GM18499 (cell line): Measurements from ENCODE around the gene DISC1.

Source experiments
- ATAC-seq: cut with Tn5 transposase; IDR thresholded peaks from one replicate; pipeline ENCODE4 v1.9.1; 2021; ENCODE audit warnings: moderate number of reproducible peaks; ENCODE audit not compliant: insufficient read depth, unreplicated experiment

Gene DISC1

GRCh38 chr1:231800108-231800507 lies 173.5 kb downstream of the DISC1 start:
- ATAC-seq, result no peak

- no peak for ATAC-seq
Measured at GRCh38 chr1:231801042-231801585, 174.5 kb downstream of the DISC1 start.

- ATAC-seq, result no peak
Measured at GRCh38 chr1:231803353-231803752, 176.8 kb downstream of the DISC1 start.

GRCh38 chr1:231806623-231807495 lies 180.3 kb downstream of the DISC1 start:
- ATAC-seq, result no peak

- ATAC-seq, result no peak
Measured at GRCh38 chr1:231807541-231807940, 181.0 kb downstream of the DISC1 start.

- ATAC-seq, result no peak
Measured at GRCh38 chr1:231808116-231808515, 181.5 kb downstream of the DISC1 start.

GRCh38 chr1:231808990-231809389 lies 182.4 kb downstream of the DISC1 start:
- ATAC-seq, result no peak

GRCh38 chr1:231810415-231810814 lies 183.8 kb downstream of the DISC1 start:
- no peak for ATAC-seq

GRCh38 chr1:231814021-231814420 lies 187.4 kb downstream of the DISC1 start:
- ATAC-seq, result no peak

- ATAC-seq, result no peak
Measured at GRCh38 chr1:231814521-231814920, 187.9 kb downstream of the DISC1 start.

GRCh38 chr1:231817801-231818200 lies 191.2 kb downstream of the DISC1 start:
- ATAC-seq, result no peak

GRCh38 chr1:231818337-231818736 lies 191.7 kb downstream of the DISC1 start:
- ATAC-seq, result no peak

- no peak for ATAC-seq
Measured at GRCh38 chr1:231821281-231821680, 194.7 kb downstream of the DISC1 start.

GRCh38 chr1:231822041-231822440 lies 195.5 kb downstream of the DISC1 start:
- ATAC-seq, result no peak

- no peak for ATAC-seq
Measured at GRCh38 chr1:231826566-231826965, 200.0 kb downstream of the DISC1 start.

- no peak for ATAC-seq
Measured at GRCh38 chr1:231827337-231828105, 200.9 kb downstream of the DISC1 start.

- no peak for ATAC-seq
Measured at GRCh38 chr1:231828182-231828920, 201.8 kb downstream of the DISC1 start.

GRCh38 chr1:231829332-231829731 lies 202.7 kb downstream of the DISC1 start:
- ATAC-seq, result no peak

- no peak for ATAC-seq
Measured at GRCh38 chr1:231836227-231836893, 209.8 kb downstream of the DISC1 start.

GRCh38 chr1:231838521-231838920 lies 211.9 kb downstream of the DISC1 start:
- ATAC-seq, result no peak
